Activated T-helper 1 cell treated with anti-CD3 and anti-CD28 coated beads, Interleukin-2, amount 50 U/mL, for 16 hours (primary cell): ENCODE measurements around the gene MSTN.
"Not testable (repeated sequence)": the region's sequence is repeated elsewhere in the genome, so short reads cannot be mapped to it uniquely, and the experiment has no call there.

Source experiments
- DNase-seq, 2 donors: peaks; one replicate each; pipeline ENCODE4 v3.0.0-alpha.2; 2020; ENCODE audit warnings: low read depth in 1 of 2, low spot score in 1 of 2

MSTN gene

GRCh38 chr2:190065839-190066238, 3.3 kb upstream of the MSTN start:
- no peak for DNase-seq

GRCh38 chr2:190063624-190064023, 1.1 kb upstream of the MSTN start:
- no peak for DNase-seq

- no peak for DNase-seq
Measured at GRCh38 chr2:190062053-190062452, 476 bp downstream of the MSTN start.

GRCh38 chr2:190060626-190061025, 1.9 kb downstream of the MSTN start:
- DNase-seq: no peak

GRCh38 chr2:190060019-190060418, 2.5 kb downstream of the MSTN start:
- DNase-seq: no peak

GRCh38 chr2:190053426-190053825, 9.1 kb downstream of the MSTN start:
- DNase-seq: no peak

GRCh38 chr2:190052307-190052706, 10.2 kb downstream of the MSTN start:
- no peak for DNase-seq

GRCh38 chr2:190051223-190051622, 11.3 kb downstream of the MSTN start:
- no peak for DNase-seq

- DNase-seq: no peak
Measured at GRCh38 chr2:190050001-190050400, 12.5 kb downstream of the MSTN start.

- DNase-seq: no peak
Measured at GRCh38 chr2:190044866-190045265, 17.7 kb downstream of the MSTN start.

- no peak for DNase-seq
Measured at GRCh38 chr2:190043441-190043840, 19.1 kb downstream of the MSTN start.

GRCh38 chr2:190036071-190036470, 26.5 kb downstream of the MSTN start:
- no peak for DNase-seq

- not testable (repeated sequence) for DNase-seq
Measured at GRCh38 chr2:190034417-190034816, 28.1 kb downstream of the MSTN start.

GRCh38 chr2:190031969-190032618, 30.4 kb downstream of the MSTN start:
- DNase-seq: no peak

- no peak for DNase-seq
Measured at GRCh38 chr2:190023860-190024259, 38.7 kb downstream of the MSTN start.

- no peak for DNase-seq
Measured at GRCh38 chr2:190020720-190021119, 41.8 kb downstream of the MSTN start.

- DNase-seq: no peak
Measured at GRCh38 chr2:190017837-190018236, 44.7 kb downstream of the MSTN start.

- DNase-seq: not testable (repeated sequence)
Measured at GRCh38 chr2:190015969-190016368, 46.6 kb downstream of the MSTN start.
